MG63 (cell line): ENCODE results near the gene ALOX12B. TPM values are rescaled to one million over a fixed set of nuclear protein-coding genes. Genes with fewer than 3 reads are reported as not detected.
"Not testable (repeated sequence)": the region's sequence is repeated elsewhere in the genome, so short reads cannot be mapped to it uniquely, and the experiment has no call there.

Experiments
- DNase-seq: peaks from one replicate; pipeline ENCODE4 v3.0.0-alpha.2; 2020
- H3K27me3 ChIP-seq: fragments of 250-450 bp; sonication (Bioruptor Pico); 2 replicates; pipeline ENCODE4 v1.5.1; 2020; ENCODE audit warnings: mild to moderate bottlenecking, moderate library complexity
- H3K36me3 ChIP-seq: fragments of 250-450 bp; sonication (Bioruptor Pico); 2 replicates; pipeline ENCODE4 v1.5.1; 2020; ENCODE audit warnings: mild to moderate bottlenecking, moderate library complexity
- H3K4me3 ChIP-seq: fragments of 250-450 bp; sonication (Bioruptor Pico); 2 replicates; pipeline ENCODE4 v1.5.1; 2020; ENCODE audit warnings: mild to moderate bottlenecking, moderate library complexity
- H3K9me3 ChIP-seq: fragments of 250-450 bp; sonication (Bioruptor Pico); 2 replicates; pipeline ENCODE4 v1.5.1; 2020; ENCODE audit warnings: mild to moderate bottlenecking, moderate library complexity
- total RNA-seq: library from RNA; depleted of rRNA; stranded (reverse); fragments of >200 nt; shearing (Covaris generic); gene quantifications from 2 replicates; pipeline ENCODE4 v1.2.3, GENCODE V29; 2014; ENCODE audit warnings: low replicate concordance

The ALOX12B gene
- total RNA-seq, 1 experiment from 2014 or later: not detected

DNA sequence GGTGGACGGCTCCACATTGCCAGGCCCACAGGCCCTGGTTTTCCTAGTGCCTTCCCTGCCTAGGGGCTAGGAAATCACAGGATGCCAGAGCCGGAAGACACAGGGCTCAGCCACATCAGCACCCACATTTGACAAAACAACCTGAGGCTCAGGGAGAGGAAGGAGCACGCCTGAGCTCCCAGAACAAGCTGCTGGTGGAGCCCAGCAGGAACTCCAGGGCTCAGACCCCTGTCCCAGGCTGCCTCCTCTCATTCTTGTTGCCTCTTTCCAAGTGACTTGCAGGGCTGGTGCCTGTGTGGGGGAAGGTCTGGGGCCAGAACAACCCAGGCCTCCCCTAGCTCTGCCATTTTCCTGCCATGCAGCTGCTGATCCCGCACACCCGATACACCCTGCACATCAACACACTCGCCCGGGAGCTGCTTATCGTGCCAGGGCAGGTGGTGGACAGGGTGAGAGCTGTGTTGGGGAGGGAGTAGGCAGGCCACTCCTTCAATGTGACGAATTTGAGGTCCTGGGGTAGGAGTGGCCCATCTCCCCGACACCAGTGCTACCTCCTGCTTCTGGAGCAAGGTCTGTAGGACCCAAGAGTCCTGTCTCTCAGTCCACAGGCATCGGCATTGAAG is 41.1 kb downstream of the ALOX12B start:
- 0 out of 2 replicates have a peak, but pooled peaks cover 2% of the 10 kb centered on the region for H3K27me3 ChIP-seq
- no peaks in the 10 kb centered on the region for H3K9me3 ChIP-seq
- no peak for DNase-seq
- H3K4me3 ChIP-seq: no peak overlapping the region
- H3K36me3 ChIP-seq: no peaks in the 10 kb centered on the region

DNA sequence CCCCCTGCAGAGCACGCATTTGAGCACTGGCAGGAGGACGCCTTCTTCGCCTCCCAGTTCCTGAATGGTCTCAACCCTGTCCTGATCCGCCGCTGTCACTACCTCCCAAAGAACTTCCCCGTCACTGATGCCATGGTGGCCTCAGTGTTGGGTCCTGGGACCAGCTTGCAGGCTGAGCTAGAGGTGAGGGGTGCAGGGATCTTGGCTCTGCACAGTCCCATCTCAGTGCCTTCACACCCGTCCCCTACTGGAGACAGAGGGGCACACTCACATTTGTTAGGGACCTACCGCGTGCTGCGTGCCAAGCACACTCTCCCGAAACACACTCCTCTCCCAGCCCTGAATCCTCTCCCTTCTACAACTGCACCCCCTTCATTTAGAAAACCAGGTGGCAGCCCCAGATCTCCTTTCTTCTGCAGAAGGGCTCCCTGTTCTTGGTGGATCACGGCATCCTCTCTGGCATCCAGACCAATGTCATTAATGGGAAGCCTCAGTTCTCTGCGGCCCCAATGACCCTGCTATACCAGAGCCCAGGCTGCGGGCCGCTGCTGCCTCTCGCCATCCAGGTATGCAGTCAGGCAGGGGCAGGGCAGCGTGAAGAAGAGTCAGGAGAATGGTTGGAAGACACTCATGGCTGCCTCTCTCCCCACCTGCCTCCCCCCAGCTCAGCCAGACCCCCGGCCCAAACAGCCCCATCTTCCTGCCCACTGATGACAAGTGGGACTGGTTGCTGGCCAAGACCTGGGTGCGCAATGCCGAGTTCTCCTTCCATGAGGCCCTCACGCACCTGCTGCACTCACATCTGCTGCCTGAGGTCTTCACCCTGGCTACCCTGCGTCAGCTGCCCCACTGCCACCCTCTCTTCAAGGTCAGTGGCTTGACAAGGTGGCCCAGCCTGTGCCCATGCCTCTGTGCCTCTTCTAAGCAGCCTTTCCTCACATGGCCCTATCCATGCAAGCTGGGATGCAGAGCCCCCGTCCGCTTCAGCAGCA is 42.4 kb downstream of the ALOX12B start:
- Histone ChIP-seq H3K36me3 (no peaks in the 10 kb centered on the region), H3K4me3 (no peak overlapping the region), H3K9me3 (no peaks in the 10 kb centered on the region), H3K27me3 (no peaks in the 10 kb centered on the region)
- DNase-seq: no peak

DNA sequence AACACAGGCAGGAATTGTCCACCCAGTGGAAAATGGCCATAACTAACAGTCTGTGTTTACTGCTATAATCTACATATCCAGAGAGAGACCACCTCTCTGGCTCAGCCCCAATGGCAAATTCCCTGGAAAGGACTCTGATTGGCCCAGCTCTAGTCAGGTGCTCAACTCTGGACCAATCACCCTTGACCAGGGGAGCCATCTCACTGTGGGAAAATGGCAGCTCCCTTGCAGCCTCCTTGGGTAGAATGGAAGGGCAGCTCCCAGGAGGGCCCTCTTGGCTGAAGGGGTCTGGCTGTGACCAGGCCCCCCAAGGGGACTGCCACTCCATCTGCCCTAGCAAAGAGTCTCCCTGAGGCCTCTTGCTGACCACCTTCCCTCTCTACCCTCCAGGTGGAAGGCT is 45.5 kb downstream of the ALOX12B start:
- no peak overlapping the region for H3K4me3 ChIP-seq
- no peaks in the 10 kb centered on the region for H3K36me3 ChIP-seq
- DNase-seq: no peak
- H3K27me3 ChIP-seq: no peaks in the 10 kb centered on the region
- no peaks in the 10 kb centered on the region for H3K9me3 ChIP-seq

DNA sequence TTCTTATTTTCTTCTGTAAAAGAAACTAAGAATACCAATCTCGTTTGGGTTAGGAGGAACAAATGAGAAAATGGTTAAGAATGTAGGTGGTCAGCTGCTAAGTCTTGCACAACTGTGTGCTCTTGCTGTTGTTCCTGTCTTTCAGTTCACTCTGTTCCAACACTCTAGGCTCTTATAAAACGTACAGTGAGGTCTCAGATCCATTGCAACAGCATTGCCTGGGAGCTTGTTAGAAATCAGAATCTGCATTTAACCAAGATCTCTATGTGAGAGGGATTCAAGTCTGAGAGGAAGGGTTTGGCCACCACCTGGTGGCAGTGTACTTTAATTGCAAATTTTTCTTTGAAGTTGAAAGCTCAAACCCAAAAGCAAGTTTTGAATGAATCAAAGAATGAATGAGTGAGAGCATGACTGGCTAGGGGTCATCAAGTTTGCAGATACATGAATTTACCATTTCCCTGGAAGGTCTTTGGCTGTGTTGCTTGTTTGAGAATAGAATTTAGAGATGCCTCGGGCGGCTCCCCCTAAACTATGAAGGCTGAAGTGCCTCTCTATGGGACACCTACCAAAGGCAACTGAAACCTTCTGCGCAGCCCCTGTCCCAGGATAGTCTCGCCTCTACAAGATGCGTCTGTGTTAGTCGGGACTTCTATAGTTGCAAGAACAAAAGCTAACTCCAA is 46.1 kb downstream of the ALOX12B start:
- Histone ChIP-seq H3K27me3 (no peaks in the 10 kb centered on the region), H3K36me3 (no peaks in the 10 kb centered on the region), H3K4me3 (no peak overlapping the region), H3K9me3 (no peaks in the 10 kb centered on the region)
- DNase-seq: no peak

DNA sequence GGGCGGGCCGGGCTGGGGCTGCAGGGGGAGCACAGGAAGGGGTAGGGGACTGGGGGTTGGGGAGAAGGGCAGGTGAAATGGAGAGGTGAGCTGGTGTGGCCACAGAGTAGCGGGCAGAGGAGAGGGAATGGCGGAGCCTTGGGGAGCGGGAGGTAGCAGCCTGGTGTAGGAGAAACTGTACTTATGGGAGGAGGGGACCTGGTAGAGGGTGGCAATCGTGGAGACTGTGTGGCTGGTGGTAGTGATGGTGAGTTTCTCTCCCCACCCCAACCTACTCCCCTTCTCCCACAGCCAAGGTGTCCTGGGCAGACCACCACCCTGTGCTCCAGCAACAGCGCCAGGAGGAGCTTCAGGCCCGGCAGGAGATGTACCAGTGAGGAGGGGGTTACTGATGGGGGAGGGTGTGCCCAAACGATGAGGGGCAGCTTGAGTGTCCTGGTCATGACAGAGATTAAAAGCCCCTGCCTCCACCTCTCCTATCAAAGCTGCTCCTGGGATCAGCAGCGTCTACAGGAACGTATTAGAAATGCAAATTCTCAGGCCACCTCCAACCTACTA is 47.8 kb downstream of the ALOX12B start:
- Histone ChIP-seq H3K27me3 (peaks cover 4% of the 10 kb centered on the region; the same call in 1 of the 2 replicates), H3K36me3 (no peaks in the 10 kb centered on the region), H3K9me3 (no peaks in the 10 kb centered on the region), H3K4me3 (no peak overlapping the region)
- DNase-seq: no peak

DNA sequence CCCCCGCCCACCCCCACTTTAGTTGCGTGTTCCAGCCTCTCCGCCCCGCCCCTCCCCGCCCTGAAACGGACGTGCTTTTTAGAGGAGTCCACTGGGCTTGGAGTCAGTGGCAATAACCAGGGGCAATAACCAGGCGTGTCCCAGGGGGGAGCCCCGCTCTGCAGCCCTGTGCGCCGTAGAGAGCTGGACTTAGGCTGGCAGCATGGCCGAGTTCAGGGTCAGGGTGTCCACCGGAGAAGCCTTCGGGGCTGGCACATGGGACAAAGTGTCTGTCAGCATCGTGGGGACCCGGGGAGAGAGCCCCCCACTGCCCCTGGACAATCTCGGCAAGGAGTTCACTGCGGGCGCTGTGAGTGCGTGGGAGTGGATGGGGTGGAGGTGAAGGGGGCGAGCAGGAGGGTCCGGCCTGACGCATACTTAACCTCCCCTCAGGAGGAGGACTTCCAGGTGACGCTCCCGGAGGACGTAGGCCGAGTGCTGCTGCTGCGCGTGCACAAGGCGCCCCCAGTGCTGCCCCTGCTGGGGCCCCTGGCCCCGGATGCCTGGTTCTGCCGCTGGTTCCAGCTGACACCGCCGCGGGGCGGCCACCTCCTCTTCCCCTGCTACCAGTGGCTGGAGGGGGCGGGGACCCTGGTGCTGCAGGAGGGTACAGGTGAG is 48.4 kb downstream of the ALOX12B start, which contains the start of gene ALOX15B:
ALOX15B (plus strand) TSS at position 106 of the 657 bp plus-strand sequence; CDS start at position 203, 97 bp downstream.
- H3K9me3 ChIP-seq: no peaks in the 10 kb centered on the region
- no peak for DNase-seq
- no peaks in the 10 kb centered on the region for H3K36me3 ChIP-seq
- no peak within 1 kb of the TSS for H3K4me3 ChIP-seq
- peaks cover 4% of the 10 kb centered on the region; the same call in 1 of the 2 replicates for H3K27me3 ChIP-seq

DNA sequence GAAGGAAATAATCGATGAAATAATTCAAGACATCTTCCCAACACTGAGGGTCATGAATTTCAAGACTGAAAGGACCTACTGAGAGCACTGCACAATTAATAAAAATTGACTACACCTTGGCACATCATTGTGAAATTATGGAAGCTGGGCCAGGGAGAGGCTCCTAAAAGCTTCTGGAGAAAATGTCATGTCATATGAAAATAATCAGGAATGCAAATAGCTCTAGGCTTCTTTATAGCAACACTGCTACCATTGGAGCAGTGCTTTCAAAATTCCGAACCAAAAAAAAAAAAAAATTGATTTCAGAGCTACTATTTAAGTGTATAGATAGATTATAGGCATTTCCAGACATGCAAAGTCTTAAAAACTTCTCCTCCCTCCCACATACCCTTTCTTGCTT is 55.1 kb downstream of the ALOX12B start:
- Histone ChIP-seq H3K36me3 (no peaks in the 10 kb centered on the region), H3K27me3 (peaks cover 4% of the 10 kb centered on the region), H3K9me3 (no peaks in the 10 kb centered on the region), H3K4me3 (no peak overlapping the region)
- no peak for DNase-seq

DNA sequence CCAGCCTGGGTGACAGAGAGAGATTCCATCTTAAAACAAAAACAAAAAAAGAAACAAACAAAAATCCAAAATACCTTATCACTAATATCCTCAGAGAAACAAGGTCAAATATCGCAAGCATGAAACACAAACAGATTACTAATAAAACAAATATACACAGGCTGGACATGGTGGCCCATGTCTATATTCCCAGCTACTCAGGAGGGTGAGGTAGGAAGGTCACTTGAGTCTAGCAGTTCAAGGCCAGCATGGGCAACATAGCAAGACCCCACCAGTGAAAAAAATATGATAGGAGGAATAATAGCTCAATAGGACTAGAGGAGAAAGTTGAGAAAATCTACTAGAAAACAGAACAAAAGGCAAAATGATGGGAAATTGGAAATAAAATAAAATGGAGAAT is 55.6 kb downstream of the ALOX12B start:
- Histone ChIP-seq H3K36me3 (no peaks in the 10 kb centered on the region), H3K9me3 (no peaks in the 10 kb centered on the region), H3K27me3 (peaks cover 4% of the 10 kb centered on the region), H3K4me3 (no peak overlapping the region)
- no peak for DNase-seq

DNA sequence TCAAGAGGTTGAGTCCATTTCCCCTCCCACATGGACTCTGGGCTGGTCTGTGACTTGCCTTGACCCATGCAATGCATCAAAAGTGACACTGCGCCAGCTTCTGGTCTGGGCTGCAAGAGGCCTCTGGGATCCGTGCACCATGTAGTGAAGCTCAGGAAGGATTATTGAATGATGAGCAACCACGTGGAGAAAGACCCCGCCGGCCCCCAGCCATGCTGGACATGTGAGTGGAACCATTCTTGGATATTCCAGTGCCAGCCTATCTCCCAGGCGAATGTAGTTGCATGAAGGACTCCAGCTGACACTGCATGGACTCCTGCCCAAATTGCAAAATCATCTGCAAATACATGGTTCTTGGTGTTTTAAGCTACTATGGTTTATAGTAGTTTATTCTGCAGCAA is 56.3 kb downstream of the ALOX12B start:
- Histone ChIP-seq H3K9me3 (no peaks in the 10 kb centered on the region), H3K27me3 (peaks cover 4% of the 10 kb centered on the region), H3K4me3 (no peak overlapping the region), H3K36me3 (no peaks in the 10 kb centered on the region)
- DNase-seq: no peak

DNA sequence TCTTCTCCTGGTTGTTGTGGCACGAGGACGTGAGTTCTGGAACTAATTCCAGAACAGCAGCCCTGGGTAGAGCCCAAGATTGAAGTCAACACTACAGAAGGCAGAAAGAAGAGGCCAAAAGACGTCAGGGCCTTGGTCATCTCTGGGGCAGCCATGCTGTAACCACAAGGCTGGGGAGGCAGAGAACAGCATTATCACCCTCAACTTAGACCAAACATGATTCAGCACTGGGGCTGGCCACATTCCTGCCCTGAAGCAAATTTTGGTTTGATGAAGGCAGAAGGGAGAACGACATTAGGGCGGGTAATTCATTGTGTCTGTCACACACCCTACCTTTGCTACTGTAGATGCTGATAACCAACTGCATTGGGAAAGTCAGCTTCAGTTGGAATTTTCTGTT is 58.4 kb downstream of the ALOX12B start:
- no peaks in the 10 kb centered on the region for H3K36me3 ChIP-seq
- no peak for DNase-seq
- H3K9me3 ChIP-seq: no peaks in the 10 kb centered on the region
- no peak overlapping the region for H3K4me3 ChIP-seq
- no peaks in the 10 kb centered on the region; the same call in none of the 2 replicates for H3K27me3 ChIP-seq

DNA sequence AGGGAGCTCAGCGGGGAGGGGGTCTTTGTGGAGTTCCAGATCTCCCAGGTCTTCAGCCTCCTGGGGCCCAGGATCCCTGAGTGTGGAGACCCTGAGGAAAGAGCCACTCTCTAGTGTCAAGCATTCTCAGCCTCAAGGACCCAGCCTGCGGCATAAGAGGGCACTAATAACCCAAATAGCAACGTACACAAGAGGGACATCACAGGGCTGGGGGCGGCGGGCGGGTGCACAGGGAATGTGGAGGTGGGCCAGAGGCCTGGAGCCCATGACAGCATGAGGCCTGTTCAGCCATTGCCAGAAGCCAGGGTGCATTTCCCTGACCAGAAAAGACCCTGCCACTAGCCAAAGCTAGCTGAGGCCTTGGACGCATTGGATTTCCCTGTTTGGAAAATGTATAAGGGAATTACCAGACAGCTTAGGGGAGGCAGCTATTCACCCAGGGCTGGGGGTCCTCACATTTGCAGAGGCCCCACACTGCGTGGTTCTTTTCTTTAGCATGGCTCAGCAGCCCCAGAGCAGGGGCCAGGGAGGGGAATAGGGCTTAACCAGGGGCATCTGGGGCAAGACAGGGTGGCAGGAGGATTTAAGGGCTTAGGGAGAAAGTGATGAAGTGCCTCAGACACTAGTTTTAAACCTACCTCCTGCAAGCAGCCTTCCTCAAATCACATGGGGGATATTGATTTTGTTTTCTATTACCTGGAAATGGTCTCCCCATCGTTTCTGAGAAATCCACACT is 62.2 kb downstream of the ALOX12B start:
- no peak for DNase-seq
- no peaks in the 10 kb centered on the region for H3K9me3 ChIP-seq
- no peaks in the 10 kb centered on the region; the same call in none of the 2 replicates for H3K27me3 ChIP-seq
- H3K4me3 ChIP-seq: no peak overlapping the region
- no peaks in the 10 kb centered on the region for H3K36me3 ChIP-seq

DNA sequence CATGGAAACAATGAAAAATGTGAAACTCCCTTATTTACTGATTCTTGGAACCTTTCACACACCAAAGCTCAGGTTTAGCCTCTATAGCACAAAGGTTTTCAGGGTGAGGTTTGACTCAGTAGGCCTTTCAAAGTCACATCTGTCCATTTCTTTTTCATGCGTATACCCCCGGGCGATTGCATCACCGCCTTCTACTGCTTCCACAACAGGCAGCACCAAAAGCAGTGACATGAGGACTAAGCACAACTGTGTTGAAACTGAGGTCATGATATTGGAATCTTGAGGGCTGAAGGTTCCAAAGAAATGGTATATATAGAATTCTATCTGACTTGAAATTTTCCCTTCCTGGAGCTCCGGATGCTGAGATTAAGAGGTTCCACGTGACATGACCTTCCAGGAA is 63.4 kb downstream of the ALOX12B start:
- not testable (repeated sequence) for H3K9me3 ChIP-seq, DNase-seq, H3K4me3 ChIP-seq, H3K36me3 ChIP-seq, H3K27me3 ChIP-seq
